Endothelial cell (in vitro differentiated cells): Measurements from ENCODE around the gene LPCAT1. TPM values are rescaled to one million over a fixed set of nuclear protein-coding genes. Genes with fewer than 3 reads are reported as not detected.
A peak's percentile ranks its signal among the peaks of the same experiment; 100 is the strongest.

Experiments
- DNase-seq: peaks from one replicate; pipeline ENCODE4 v3.0.0; 2021; ENCODE audit warnings: low spot score
- H3K27ac Mint-ChIP-seq: one replicate; pipeline ENCODE4 v1.8.0; 2021; ENCODE audit warnings: mixed read lengths, inconsistent platforms; ENCODE audit not compliant: unreplicated experiment
- H3K27me3 Mint-ChIP-seq: one replicate; pipeline ENCODE4 v1.8.0; 2021; ENCODE audit warnings: mild to moderate bottlenecking, moderate library complexity, mixed read lengths, inconsistent platforms; ENCODE audit not compliant: unreplicated experiment
- H3K36me3 Mint-ChIP-seq: one replicate; pipeline ENCODE4 v1.8.0; 2021; ENCODE audit warnings: mild to moderate bottlenecking, low read depth, mixed read lengths, inconsistent platforms; ENCODE audit not compliant: unreplicated experiment
- H3K4me1 Mint-ChIP-seq: one replicate; pipeline ENCODE4 v1.8.0; 2021; ENCODE audit warnings: mild to moderate bottlenecking, mixed read lengths, inconsistent platforms; ENCODE audit not compliant: unreplicated experiment
- H3K4me3 Mint-ChIP-seq: one replicate; pipeline ENCODE4 v1.8.0; 2021; ENCODE audit warnings: mild to moderate bottlenecking, mixed read lengths, inconsistent platforms; ENCODE audit not compliant: unreplicated experiment
- H3K9me3 Mint-ChIP-seq: one replicate; pipeline ENCODE4 v1.8.0; 2021; ENCODE audit warnings: mixed read lengths, inconsistent platforms; ENCODE audit not compliant: unreplicated experiment
- CTCF ChIP-seq: fragments of 200-600 bp; sonication (generic); IDR thresholded peaks from one replicate; pipeline ENCODE4 v1.5.0; 2021; ENCODE audit warnings: antibody characterized with exemption; ENCODE audit not compliant: unreplicated experiment
- total RNA-seq: library from RNA; stranded (reverse); fragmentation: NEBNext Ultra II Directional; extraction: Animal tissue kit (Norgen Biotek cat#: 25700); gene quantifications from one replicate; pipeline ENCODE4 v1.2.1, GENCODE V29; 2021; ENCODE audit not compliant: unreplicated experiment

Gene LPCAT1
- total RNA-seq, 1 donor from 2014 or later: 81.3 TPM

GRCh38 chr5:1483064-1483463, 40.7 kb downstream of the LPCAT1 start:
- no peaks in the 10 kb centered on the region for H3K9me3 Mint-ChIP-seq
- no peak overlapping the region for H3K27ac Mint-ChIP-seq
- no peak for DNase-seq
- peaks cover 17% of the 10 kb centered on the region for H3K36me3 Mint-ChIP-seq
- H3K27me3 Mint-ChIP-seq: peaks cover 12% of the 10 kb centered on the region
- peaks cover 4% of the 10 kb centered on the region for H3K4me1 Mint-ChIP-seq
- TF ChIP-seq CTCF: no peak
- peak overlapping the region; percentile 72 for H3K4me3 Mint-ChIP-seq

GRCh38 chr5:1481959-1482331, 41.8 kb downstream of the LPCAT1 start:
- peaks cover 4% of the 10 kb centered on the region for H3K4me1 Mint-ChIP-seq
- H3K9me3 Mint-ChIP-seq: no peaks in the 10 kb centered on the region
- peaks cover 14% of the 10 kb centered on the region for H3K36me3 Mint-ChIP-seq
- no peak overlapping the region for H3K4me3 Mint-ChIP-seq
- peaks cover 10% of the 10 kb centered on the region for H3K27me3 Mint-ChIP-seq
- peak overlapping the region; percentile 31 for H3K27ac Mint-ChIP-seq
- no peak for DNase-seq
- TF ChIP-seq CTCF: no peak

- H3K36me3 Mint-ChIP-seq: peaks cover 14% of the 10 kb centered on the region
Measured at GRCh38 chr5:1481266-1481958, 42.3 kb downstream of the LPCAT1 start.

GRCh38 chr5:1480806-1481205, 43.0 kb downstream of the LPCAT1 start:
- H3K27me3 Mint-ChIP-seq: peaks cover 6% of the 10 kb centered on the region
- H3K4me1 Mint-ChIP-seq: peaks cover 4% of the 10 kb centered on the region
- DNase-seq: no peak
- no peak for TF ChIP-seq CTCF
- no peak overlapping the region for H3K4me3 Mint-ChIP-seq
- peaks cover 14% of the 10 kb centered on the region for H3K36me3 Mint-ChIP-seq
- no peak overlapping the region for H3K27ac Mint-ChIP-seq
- H3K9me3 Mint-ChIP-seq: no peaks in the 10 kb centered on the region

More at GRCh38 chr5:1481266-1481958, 42.3 kb downstream of the LPCAT1 start:
- Mint-ChIP-seq H3K4me3 (no peak overlapping the region), H3K4me1 (peaks cover 4% of the 10 kb centered on the region), H3K27ac (peak overlapping the region; percentile 31), H3K27me3 (peaks cover 8% of the 10 kb centered on the region), H3K9me3 (no peaks in the 10 kb centered on the region)
- TF ChIP-seq CTCF: no peak
- no peak for DNase-seq

- no peak for DNase-seq
- Mint-ChIP-seq H3K36me3 (peaks cover 14% of the 10 kb centered on the region), H3K4me3 (no peak overlapping the region), H3K27ac (no peak overlapping the region), H3K27me3 (peaks cover 6% of the 10 kb centered on the region), H3K9me3 (no peaks in the 10 kb centered on the region), H3K4me1 (peaks cover 4% of the 10 kb centered on the region)
- no peak for TF ChIP-seq CTCF
Measured at GRCh38 chr5:1480217-1480616, 43.5 kb downstream of the LPCAT1 start.
